ENCODE data around the gene NACA. TPM values are rescaled to one million over a fixed set of nuclear protein-coding genes. Genes with fewer than 3 reads are reported as not detected.
A peak's percentile ranks its signal among the peaks of the same experiment; 100 is the strongest.

NACA gene
- total and polyA plus RNA-seq, 2 experiments from 2014 or later, result 1,081 to 2,495 TPM

DNA sequence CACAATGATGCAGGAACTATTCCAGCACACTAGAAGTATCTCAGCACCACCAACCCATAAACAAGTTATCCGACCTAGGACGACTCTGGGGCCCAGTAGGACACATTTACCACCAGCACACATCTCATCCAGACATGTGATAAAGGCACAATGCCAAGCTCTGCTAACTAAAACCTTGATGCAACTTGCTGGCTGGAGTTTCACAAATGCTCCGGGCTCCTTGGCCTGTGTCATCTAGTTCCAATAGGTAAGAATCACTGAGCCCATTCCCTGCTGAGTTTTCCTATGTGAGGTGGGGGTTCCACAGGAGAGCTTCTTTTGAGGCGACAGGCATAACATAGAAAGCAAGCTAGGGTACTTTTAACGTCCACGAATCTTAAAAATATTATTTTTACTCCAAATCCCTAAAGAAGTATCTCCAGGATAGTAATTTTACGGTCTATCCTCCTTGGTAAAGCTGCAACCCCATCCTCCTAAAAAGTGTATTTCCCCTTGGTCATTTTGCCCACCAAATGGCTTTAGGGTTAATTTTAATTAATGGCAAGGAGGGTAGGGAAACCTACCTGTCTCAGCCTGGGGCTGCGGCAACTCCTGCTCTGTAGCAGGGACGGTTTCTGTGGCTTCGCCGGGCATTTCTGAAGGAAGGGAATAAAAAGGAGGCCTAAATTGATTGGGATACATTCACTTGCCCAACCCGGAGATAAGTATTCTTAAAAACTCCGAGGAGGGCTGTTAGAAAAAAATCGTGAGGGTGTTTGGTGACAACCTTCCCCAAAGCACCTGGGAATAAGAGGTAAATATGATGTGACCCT, 1.0 kb downstream of the NACA start (continued):
- TF ChIP-seq, protein P1, sequence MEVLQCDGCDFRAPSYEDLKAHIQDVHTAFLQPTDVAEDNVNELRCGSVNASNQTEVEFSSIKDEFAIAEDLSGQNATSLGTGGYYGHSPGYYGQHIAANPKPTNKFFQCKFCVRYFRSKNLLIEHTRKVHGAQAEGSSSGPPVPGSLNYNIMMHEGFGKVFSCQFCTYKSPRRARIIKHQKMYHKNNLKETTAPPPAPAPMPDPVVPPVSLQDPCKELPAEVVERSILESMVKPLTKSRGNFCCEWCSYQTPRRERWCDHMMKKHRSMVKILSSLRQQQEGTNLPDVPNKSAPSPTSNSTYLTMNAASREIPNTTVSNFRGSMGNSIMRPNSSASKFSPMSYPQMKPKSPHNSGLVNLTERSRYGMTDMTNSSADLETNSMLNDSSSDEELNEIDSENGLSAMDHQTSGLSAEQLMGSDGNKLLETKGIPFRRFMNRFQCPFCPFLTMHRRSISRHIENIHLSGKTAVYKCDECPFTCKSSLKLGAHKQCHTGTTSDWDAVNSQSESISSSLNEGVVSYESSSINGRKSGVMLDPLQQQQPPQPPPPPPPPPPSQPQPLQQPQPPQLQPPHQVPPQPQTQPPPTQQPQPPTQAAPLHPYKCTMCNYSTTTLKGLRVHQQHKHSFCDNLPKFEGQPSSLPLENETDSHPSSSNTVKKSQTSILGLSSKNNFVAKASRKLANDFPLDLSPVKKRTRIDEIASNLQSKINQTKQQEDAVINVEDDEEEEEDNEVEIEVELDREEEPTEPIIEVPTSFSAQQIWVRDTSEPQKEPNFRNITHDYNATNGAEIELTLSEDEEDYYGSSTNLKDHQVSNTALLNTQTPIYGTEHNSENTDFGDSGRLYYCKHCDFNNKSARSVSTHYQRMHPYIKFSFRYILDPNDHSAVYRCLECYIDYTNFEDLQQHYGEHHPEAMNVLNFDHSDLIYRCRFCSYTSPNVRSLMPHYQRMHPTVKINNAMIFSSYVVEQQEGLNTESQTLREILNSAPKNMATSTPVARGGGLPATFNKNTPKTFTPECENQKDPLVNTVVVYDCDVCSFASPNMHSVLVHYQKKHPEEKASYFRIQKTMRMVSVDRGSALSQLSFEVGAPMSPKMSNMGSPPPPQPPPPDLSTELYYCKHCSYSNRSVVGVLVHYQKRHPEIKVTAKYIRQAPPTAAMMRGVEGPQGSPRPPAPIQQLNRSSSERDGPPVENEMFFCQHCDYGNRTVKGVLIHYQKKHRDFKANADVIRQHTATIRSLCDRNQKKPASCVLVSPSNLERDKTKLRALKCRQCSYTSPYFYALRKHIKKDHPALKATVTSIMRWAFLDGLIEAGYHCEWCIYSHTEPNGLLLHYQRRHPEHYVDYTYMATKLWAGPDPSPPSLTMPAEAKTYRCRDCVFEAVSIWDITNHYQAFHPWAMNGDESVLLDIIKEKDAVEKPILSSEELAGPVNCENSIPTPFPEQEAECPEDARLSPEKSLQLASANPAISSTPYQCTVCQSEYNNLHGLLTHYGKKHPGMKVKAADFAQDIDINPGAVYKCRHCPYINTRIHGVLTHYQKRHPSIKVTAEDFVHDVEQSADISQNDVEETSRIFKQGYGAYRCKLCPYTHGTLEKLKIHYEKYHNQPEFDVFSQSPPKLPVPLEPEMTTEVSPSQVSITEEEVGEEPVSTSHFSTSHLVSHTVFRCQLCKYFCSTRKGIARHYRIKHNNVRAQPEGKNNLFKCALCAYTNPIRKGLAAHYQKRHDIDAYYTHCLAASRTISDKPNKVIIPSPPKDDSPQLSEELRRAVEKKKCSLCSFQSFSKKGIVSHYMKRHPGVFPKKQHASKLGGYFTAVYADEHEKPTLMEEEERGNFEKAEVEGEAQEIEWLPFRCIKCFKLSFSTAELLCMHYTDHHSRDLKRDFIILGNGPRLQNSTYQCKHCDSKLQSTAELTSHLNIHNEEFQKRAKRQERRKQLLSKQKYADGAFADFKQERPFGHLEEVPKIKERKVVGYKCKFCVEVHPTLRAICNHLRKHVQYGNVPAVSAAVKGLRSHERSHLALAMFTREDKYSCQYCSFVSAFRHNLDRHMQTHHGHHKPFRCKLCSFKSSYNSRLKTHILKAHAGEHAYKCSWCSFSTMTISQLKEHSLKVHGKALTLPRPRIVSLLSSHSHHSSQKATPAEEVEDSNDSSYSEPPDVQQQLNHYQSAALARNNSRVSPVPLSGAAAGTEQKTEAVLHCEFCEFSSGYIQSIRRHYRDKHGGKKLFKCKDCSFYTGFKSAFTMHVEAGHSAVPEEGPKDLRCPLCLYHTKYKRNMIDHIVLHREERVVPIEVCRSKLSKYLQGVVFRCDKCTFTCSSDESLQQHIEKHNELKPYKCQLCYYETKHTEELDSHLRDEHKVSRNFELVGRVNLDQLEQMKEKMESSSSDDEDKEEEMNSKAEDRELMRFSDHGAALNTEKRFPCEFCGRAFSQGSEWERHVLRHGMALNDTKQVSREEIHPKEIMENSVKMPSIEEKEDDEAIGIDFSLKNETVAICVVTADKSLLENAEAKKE (CRISPR knock-in tag; IDR thresholded peaks at IDR 0.05), result no peak
- TF ChIP-seq CREB1 (CRISPR knock-in tag; IDR thresholded peaks at IDR 0.05; ENCODE audit: low read depth), result no peak
- no peak for TF ChIP-seq STAT1 (IDR thresholded peaks at IDR 0.05; ENCODE audit: unreplicated experiment)
- no peak for TF ChIP-seq EZH2 (IDR thresholded peaks at IDR 0.05; ENCODE audit: low read depth, unreplicated experiment)
- TF ChIP-seq JUNB (IDR thresholded peaks at IDR 0.05; ENCODE audit: unreplicated experiment), result no peak
- TF ChIP-seq EZH2phosphoT487 (IDR thresholded peaks at IDR 0.05; ENCODE audit: unreplicated experiment), result no peak
- no peak for TF ChIP-seq POLR2AphosphoS5 (IDR thresholded peaks at IDR 0.05; ENCODE audit: low read depth)

DNA sequence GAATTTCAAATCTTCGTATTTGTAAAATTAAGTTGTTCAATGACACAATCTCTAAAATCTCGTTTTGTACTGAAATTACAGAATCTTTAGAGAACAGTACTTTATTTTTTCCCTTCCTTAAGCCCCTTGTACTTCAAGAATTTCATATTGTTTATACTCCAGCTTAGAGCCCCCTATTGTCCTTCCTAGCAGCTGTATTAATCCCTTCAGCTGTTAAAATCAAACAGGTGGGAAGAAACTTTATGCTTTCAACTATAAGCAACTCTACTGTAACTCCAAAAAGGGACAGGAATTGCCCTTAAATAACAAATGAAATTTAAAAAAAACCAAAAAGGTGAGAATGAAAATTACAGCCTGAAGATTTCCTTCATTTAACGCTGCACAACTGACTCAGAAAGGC, 1.7 kb downstream of the NACA start:
- peaks cover 53% of the 10 kb centered on the region for H3K4me1 ChIP-seq (ENCODE audit: insufficient read depth)
- H3K27ac ChIP-seq (ENCODE audit: low read depth), result 0 out of 2 replicates have a peak overlapping the region, but pooled peaks have one; percentile 29
- 0 out of 2 replicates have a peak, but pooled peaks cover 23% of the 10 kb centered on the region for H3F3A ChIP-seq (replicated peaks; ENCODE audit: low read depth)
- peak overlapping the region; percentile 93 for H3K4me3 ChIP-seq
- ATAC-seq (no peak), DNase-seq (ENCODE audit: low spot score) (no peak)
- Mint-ChIP-seq H3K4me3 (peak overlapping the region; percentile 98), H3K36me3 (ENCODE audit: low read depth) (peaks cover 82% of the 10 kb centered on the region), H3K27ac (no peak overlapping the region; the same call in 1 of the 2 replicates), H3K27me3 (ENCODE audit: insufficient read depth, low read depth, poor library complexity) (peaks cover 17% of the 10 kb centered on the region), H3K9me3 (no peaks in the 10 kb centered on the region; the same call in 2 of the 3 replicates), H3K4me1 (peaks cover 58% of the 10 kb centered on the region)
- H3K9me2 ChIP-seq (ENCODE audit: insufficient read depth), result peaks cover 5% of the 10 kb centered on the region; the same call in 1 of the 2 replicates
- H3K4me2 ChIP-seq, result peak overlapping the region; percentile 99
- no peaks in the 10 kb centered on the region for H3K27me3 ChIP-seq (ENCODE audit: insufficient read depth)
- peaks cover 38% of the 10 kb centered on the region for H3K36me3 ChIP-seq (ENCODE audit: insufficient read depth)
- peaks cover 65% of the 10 kb centered on the region for H3K79me2 ChIP-seq (replicated peaks; ENCODE audit: insufficient read depth)
- H2AFZ ChIP-seq, result no peak overlapping the region
- H4K20me1 ChIP-seq (replicated peaks; ENCODE audit: insufficient read depth), result peaks cover 55% of the 10 kb centered on the region
- TF ChIP-seq EZH2phosphoT487 (IDR thresholded peaks at IDR 0.05; ENCODE audit: unreplicated experiment), result no peak
- TF ChIP-seq CREB1 (CRISPR knock-in tag; IDR thresholded peaks at IDR 0.05; ENCODE audit: low read depth), result no peak
- TF ChIP-seq NANOG (IDR thresholded peaks at IDR 0.05; ENCODE audit: borderline replicate concordance), result no peak
- TF ChIP-seq JUNB (IDR thresholded peaks at IDR 0.05; ENCODE audit: unreplicated experiment), result no peak
- no peak for TF ChIP-seq ZNF331 (CRISPR knock-in tag; IDR thresholded peaks at IDR 0.05; ENCODE audit: low read depth)
- TF ChIP-seq, protein P2, sequence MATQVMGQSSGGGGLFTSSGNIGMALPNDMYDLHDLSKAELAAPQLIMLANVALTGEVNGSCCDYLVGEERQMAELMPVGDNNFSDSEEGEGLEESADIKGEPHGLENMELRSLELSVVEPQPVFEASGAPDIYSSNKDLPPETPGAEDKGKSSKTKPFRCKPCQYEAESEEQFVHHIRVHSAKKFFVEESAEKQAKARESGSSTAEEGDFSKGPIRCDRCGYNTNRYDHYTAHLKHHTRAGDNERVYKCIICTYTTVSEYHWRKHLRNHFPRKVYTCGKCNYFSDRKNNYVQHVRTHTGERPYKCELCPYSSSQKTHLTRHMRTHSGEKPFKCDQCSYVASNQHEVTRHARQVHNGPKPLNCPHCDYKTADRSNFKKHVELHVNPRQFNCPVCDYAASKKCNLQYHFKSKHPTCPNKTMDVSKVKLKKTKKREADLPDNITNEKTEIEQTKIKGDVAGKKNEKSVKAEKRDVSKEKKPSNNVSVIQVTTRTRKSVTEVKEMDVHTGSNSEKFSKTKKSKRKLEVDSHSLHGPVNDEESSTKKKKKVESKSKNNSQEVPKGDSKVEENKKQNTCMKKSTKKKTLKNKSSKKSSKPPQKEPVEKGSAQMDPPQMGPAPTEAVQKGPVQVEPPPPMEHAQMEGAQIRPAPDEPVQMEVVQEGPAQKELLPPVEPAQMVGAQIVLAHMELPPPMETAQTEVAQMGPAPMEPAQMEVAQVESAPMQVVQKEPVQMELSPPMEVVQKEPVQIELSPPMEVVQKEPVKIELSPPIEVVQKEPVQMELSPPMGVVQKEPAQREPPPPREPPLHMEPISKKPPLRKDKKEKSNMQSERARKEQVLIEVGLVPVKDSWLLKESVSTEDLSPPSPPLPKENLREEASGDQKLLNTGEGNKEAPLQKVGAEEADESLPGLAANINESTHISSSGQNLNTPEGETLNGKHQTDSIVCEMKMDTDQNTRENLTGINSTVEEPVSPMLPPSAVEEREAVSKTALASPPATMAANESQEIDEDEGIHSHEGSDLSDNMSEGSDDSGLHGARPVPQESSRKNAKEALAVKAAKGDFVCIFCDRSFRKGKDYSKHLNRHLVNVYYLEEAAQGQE (IDR thresholded peaks at IDR 0.05; ENCODE audit: unreplicated experiment), result no peak
- no peak for TF ChIP-seq ZNF114 (CRISPR knock-in tag; IDR thresholded peaks at IDR 0.05)
- TF ChIP-seq STAT1 (IDR thresholded peaks at IDR 0.05; ENCODE audit: unreplicated experiment), result no peak
- TF ChIP-seq, protein P3, sequence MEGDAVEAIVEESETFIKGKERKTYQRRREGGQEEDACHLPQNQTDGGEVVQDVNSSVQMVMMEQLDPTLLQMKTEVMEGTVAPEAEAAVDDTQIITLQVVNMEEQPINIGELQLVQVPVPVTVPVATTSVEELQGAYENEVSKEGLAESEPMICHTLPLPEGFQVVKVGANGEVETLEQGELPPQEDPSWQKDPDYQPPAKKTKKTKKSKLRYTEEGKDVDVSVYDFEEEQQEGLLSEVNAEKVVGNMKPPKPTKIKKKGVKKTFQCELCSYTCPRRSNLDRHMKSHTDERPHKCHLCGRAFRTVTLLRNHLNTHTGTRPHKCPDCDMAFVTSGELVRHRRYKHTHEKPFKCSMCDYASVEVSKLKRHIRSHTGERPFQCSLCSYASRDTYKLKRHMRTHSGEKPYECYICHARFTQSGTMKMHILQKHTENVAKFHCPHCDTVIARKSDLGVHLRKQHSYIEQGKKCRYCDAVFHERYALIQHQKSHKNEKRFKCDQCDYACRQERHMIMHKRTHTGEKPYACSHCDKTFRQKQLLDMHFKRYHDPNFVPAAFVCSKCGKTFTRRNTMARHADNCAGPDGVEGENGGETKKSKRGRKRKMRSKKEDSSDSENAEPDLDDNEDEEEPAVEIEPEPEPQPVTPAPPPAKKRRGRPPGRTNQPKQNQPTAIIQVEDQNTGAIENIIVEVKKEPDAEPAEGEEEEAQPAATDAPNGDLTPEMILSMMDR (conservative IDR thresholded peaks at IDR 0.05; ENCODE audit: low read depth in 2 of 2), result no peak
